ACC112 (cell line): ENCODE measurements around the gene CDCA8.

ENCODE experiments used
- H2AFZ ChIP-seq: fragments of 200-600 bp; sonication (generic); one replicate; pipeline ENCODE4 v1.6.0; 2017; ENCODE audit warnings: antibody characterized with exemption, low read length; ENCODE audit not compliant: unreplicated experiment
- H3K27ac ChIP-seq: fragments of 200-600 bp; sonication (generic); 2 replicates; pipeline ENCODE4 v1.5.1; 2014; ENCODE audit warnings: low read depth, mild to moderate bottlenecking, antibody characterized with exemption, low read length, moderate library complexity
- H3K27me3 ChIP-seq: fragments of 200-600 bp; sonication (generic); 2 replicates; pipeline ENCODE4 v1.6.1; 2014; ENCODE audit warnings: mild to moderate bottlenecking, antibody characterized with exemption, low read length, moderate library complexity, mixed read lengths; ENCODE audit not compliant: insufficient read depth
- H3K36me3 ChIP-seq: fragments of 200-600 bp; sonication (generic); 2 replicates; pipeline ENCODE4 v1.6.1; 2016; ENCODE audit warnings: mild to moderate bottlenecking, antibody characterized with exemption, low read length, moderate library complexity, mixed read lengths; ENCODE audit not compliant: insufficient read depth
- H3K4me1 ChIP-seq: fragments of 200-600 bp; sonication (generic); one replicate; pipeline ENCODE4 v1.6.1; 2016; ENCODE audit warnings: low read length, mixed read lengths; ENCODE audit not compliant: insufficient read depth, unreplicated experiment, control insufficient read depth
- H3K4me3 ChIP-seq: fragments of 200-600 bp; sonication (generic); 2 replicates; pipeline ENCODE4 v1.5.1; 2014; ENCODE audit warnings: mild to moderate bottlenecking, low read depth, low read length
- H3K79me2 ChIP-seq: fragments of 200-600 bp; sonication (generic); one replicate; pipeline ENCODE4 v1.6.0; 2016; ENCODE audit warnings: low read length; ENCODE audit not compliant: control insufficient read depth, unreplicated experiment, insufficient read depth

The CDCA8 gene

GRCh38 chr1:37714226-37714625, 21.9 kb downstream of the CDCA8 start:
- no peaks in the 10 kb centered on the region for H3K79me2 ChIP-seq
- no peak overlapping the region for H3K4me3 ChIP-seq
- H3K27ac ChIP-seq, result no peak overlapping the region
- no peak overlapping the region for H2AFZ ChIP-seq
- H3K4me1 ChIP-seq, result no peaks in the 10 kb centered on the region
- no peaks in the 10 kb centered on the region for H3K36me3 ChIP-seq
- peaks cover 4% of the 10 kb centered on the region; the same call in 1 of the 2 replicates for H3K27me3 ChIP-seq

- Histone ChIP-seq H3K4me3 (no peak overlapping the region), H3K79me2 (no peaks in the 10 kb centered on the region), H3K27me3 (peaks cover 4% of the 10 kb centered on the region; the same call in 1 of the 2 replicates), H3K36me3 (no peaks in the 10 kb centered on the region), H3K27ac (no peak overlapping the region), H2AFZ (no peak overlapping the region), H3K4me1 (no peaks in the 10 kb centered on the region)
These were observed 22.4 kb downstream of the CDCA8 start for GRCh38 chr1:37714689-37715088.

GRCh38 chr1:37716321-37716720, 24.0 kb downstream of the CDCA8 start:
- Histone ChIP-seq H3K79me2 (no peaks in the 10 kb centered on the region), H3K4me1 (no peaks in the 10 kb centered on the region), H2AFZ (no peak overlapping the region), H3K4me3 (no peak overlapping the region), H3K27me3 (peaks cover 4% of the 10 kb centered on the region; the same call in 1 of the 2 replicates), H3K36me3 (no peaks in the 10 kb centered on the region), H3K27ac (no peak overlapping the region)

- H2AFZ ChIP-seq, result no peak overlapping the region
- H3K27me3 ChIP-seq, result peaks cover 4% of the 10 kb centered on the region; the same call in 1 of the 2 replicates
- H3K4me1 ChIP-seq, result no peaks in the 10 kb centered on the region
- H3K79me2 ChIP-seq, result no peaks in the 10 kb centered on the region
- no peak overlapping the region for H3K4me3 ChIP-seq
- no peaks in the 10 kb centered on the region for H3K36me3 ChIP-seq
- no peak overlapping the region for H3K27ac ChIP-seq
These were observed 25.3 kb downstream of the CDCA8 start for GRCh38 chr1:37717631-37718030.

GRCh38 chr1:37718181-37718900, 26.0 kb downstream of the CDCA8 start:
- Histone ChIP-seq H3K36me3 (no peaks in the 10 kb centered on the region), H3K79me2 (no peaks in the 10 kb centered on the region), H3K4me1 (no peaks in the 10 kb centered on the region), H3K27ac (no peak overlapping the region), H3K27me3 (peaks cover 4% of the 10 kb centered on the region; the same call in 1 of the 2 replicates), H3K4me3 (no peak overlapping the region), H2AFZ (no peak overlapping the region)

GRCh38 chr1:37718901-37719571, 26.7 kb downstream of the CDCA8 start:
- H3K79me2 ChIP-seq, result no peaks in the 10 kb centered on the region
- no peak overlapping the region for H3K4me3 ChIP-seq
- H3K36me3 ChIP-seq, result no peaks in the 10 kb centered on the region
- no peaks in the 10 kb centered on the region for H3K4me1 ChIP-seq
- H3K27me3 ChIP-seq, result peaks cover 6% of the 10 kb centered on the region
- H3K27ac ChIP-seq, result no peak overlapping the region
- no peak overlapping the region for H2AFZ ChIP-seq

GRCh38 chr1:37719572-37720195, 27.4 kb downstream of the CDCA8 start:
- Histone ChIP-seq H2AFZ (no peak overlapping the region), H3K27me3 (peaks cover 9% of the 10 kb centered on the region), H3K4me1 (no peaks in the 10 kb centered on the region), H3K36me3 (no peaks in the 10 kb centered on the region), H3K79me2 (no peaks in the 10 kb centered on the region), H3K27ac (no peak overlapping the region), H3K4me3 (no peak overlapping the region)

GRCh38 chr1:37720231-37721130, 28.2 kb downstream of the CDCA8 start:
- no peaks in the 10 kb centered on the region for H3K36me3 ChIP-seq
- H3K27ac ChIP-seq, result no peak overlapping the region
- H3K4me3 ChIP-seq, result no peak overlapping the region
- no peaks in the 10 kb centered on the region for H3K79me2 ChIP-seq
- H3K27me3 ChIP-seq, result peaks cover 10% of the 10 kb centered on the region
- H2AFZ ChIP-seq, result no peak overlapping the region
- H3K4me1 ChIP-seq, result no peaks in the 10 kb centered on the region

GRCh38 chr1:37721565-37721964, 29.2 kb downstream of the CDCA8 start:
- H3K4me3 ChIP-seq, result no peak overlapping the region
- no peaks in the 10 kb centered on the region for H3K4me1 ChIP-seq
- H3K27me3 ChIP-seq, result peaks cover 18% of the 10 kb centered on the region
- H3K36me3 ChIP-seq, result no peaks in the 10 kb centered on the region
- H3K27ac ChIP-seq, result no peak overlapping the region
- no peaks in the 10 kb centered on the region for H3K79me2 ChIP-seq
- H2AFZ ChIP-seq, result no peak overlapping the region
